Glomerular endothelial cell (primary cell): Measurements from ENCODE around the gene NCKAP1. TPM values are rescaled to one million over a fixed set of nuclear protein-coding genes. Genes with fewer than 3 reads are reported as not detected.
"Not testable (repeated sequence)": the region's sequence is repeated elsewhere in the genome, so short reads cannot be mapped to it uniquely, and the experiment has no call there.

Experiments used
- DNase-seq: peaks from one replicate; pipeline ENCODE4 v3.0.0-alpha.2; 2011; ENCODE audit warnings: low read depth, low spot score; ENCODE audit errors: extremely low read depth
- total RNA-seq: library from RNA; depleted of rRNA; stranded (reverse); fragments of >200 nt; gene quantifications from 2 replicates; pipeline ENCODE4 v1.2.3, GENCODE V29; 2015

Gene NCKAP1
- total RNA-seq, 1 donor from 2014 or later = 133 TPM

- DNase-seq = no peak
These were observed 125.7 kb downstream of the NCKAP1 start for GRCh38 chr2:182912518-182912915.

GRCh38 chr2:182911813-182912517 is 126.3 kb downstream of the NCKAP1 start:
- DNase-seq = no peak

GRCh38 chr2:182910965-182911364 is 127.3 kb downstream of the NCKAP1 start:
- no peak for DNase-seq

- no peak for DNase-seq
These were observed 131.0 kb downstream of the NCKAP1 start for GRCh38 chr2:182907081-182907830.

GRCh38 chr2:182906454-182906853 is 131.8 kb downstream of the NCKAP1 start:
- no peak for DNase-seq

GRCh38 chr2:182904844-182905243 is 133.4 kb downstream of the NCKAP1 start:
- DNase-seq = no peak

GRCh38 chr2:182903566-182903965 is 134.7 kb downstream of the NCKAP1 start:
- DNase-seq = no peak

- DNase-seq = no peak
These were observed 136.5 kb downstream of the NCKAP1 start for GRCh38 chr2:182901748-182902147.

GRCh38 chr2:182898718-182899117 is 139.5 kb downstream of the NCKAP1 start:
- DNase-seq = no peak

GRCh38 chr2:182897137-182897536 is 141.1 kb downstream of the NCKAP1 start:
- DNase-seq = no peak

- no peak for DNase-seq
These were observed 142.5 kb downstream of the NCKAP1 start for GRCh38 chr2:182895798-182896197.

- DNase-seq = no peak
These were observed 143.1 kb downstream of the NCKAP1 start for GRCh38 chr2:182895169-182895568.

- DNase-seq = no peak
These were observed 144.1 kb downstream of the NCKAP1 start for GRCh38 chr2:182894174-182894573.

GRCh38 chr2:182893666-182894065 is 144.6 kb downstream of the NCKAP1 start:
- DNase-seq = no peak

- DNase-seq = not testable (repeated sequence)
These were observed 145.2 kb downstream of the NCKAP1 start for GRCh38 chr2:182893035-182893434.

GRCh38 chr2:182891611-182892010 is 146.6 kb downstream of the NCKAP1 start:
- no peak for DNase-seq

GRCh38 chr2:182890773-182891378 is 147.4 kb downstream of the NCKAP1 start:
- no peak for DNase-seq

GRCh38 chr2:182890305-182890704 is 148.0 kb downstream of the NCKAP1 start:
- no peak for DNase-seq

GRCh38 chr2:182887753-182888415 is 150.4 kb downstream of the NCKAP1 start:
- no peak for DNase-seq

GRCh38 chr2:182887093-182887492 is 151.2 kb downstream of the NCKAP1 start:
- DNase-seq = no peak

- DNase-seq = no peak
These were observed 152.5 kb downstream of the NCKAP1 start for GRCh38 chr2:182885771-182886170.
